MM.1S (cell line): ENCODE results near the gene SPAG16.

Experiments
- CTCF ChIP-seq: fragments of 300-600 bp; sonication (generic); IDR thresholded peaks from 2 replicates; pipeline ENCODE4 v1.5.1; 2016; ENCODE audit warnings: antibody characterized with exemption, low read length, mixed read lengths
- EZH2 ChIP-seq: fragments of 300-600 bp; sonication (generic); optimal IDR thresholded peaks from 2 replicates; pipeline ENCODE3; 2017; ENCODE audit warnings: low read depth, mild to moderate bottlenecking, antibody characterized with exemption, low read length, mixed read lengths
- EZH2phosphoT487 ChIP-seq: fragments of 300-600 bp; sonication (generic); IDR thresholded peaks from 2 replicates; pipeline ENCODE4 v1.6.1; 2018; ENCODE audit warnings: antibody characterized with exemption, low read length

- TF ChIP-seq CTCF: no peak
- no peak for TF ChIP-seq EZH2
- no peak for TF ChIP-seq EZH2phosphoT487
Measured at GRCh38 chr2:213275265-213275664, 9.0 kb upstream of the SPAG16 start.
